K562 (cell line): ENCODE data around the gene ZMYND8. TPM values are rescaled to one million over a fixed set of nuclear protein-coding genes. Genes with fewer than 3 reads are reported as not detected.
A peak's percentile ranks its signal among the peaks of the same experiment; 100 is the strongest.

Source experiments
- ARID1B ChIP-seq: fragments of 450-650 bp; IDR thresholded peaks from 2 replicates; pipeline ENCODE4 v1.6.1; 2016; ENCODE audit warnings: antibody characterized with exemption, mild to moderate bottlenecking, inconsistent platforms
- REST ChIP-seq, 2 experiments: fragments of 450-650 bp; formaldehyde crosslinking in 1 of 2; IDR thresholded peaks; 2 replicates each; pipeline versions ENCODE4 v1.4.0 to v1.6.1; 2014 to 2020; ENCODE audit warnings: mild to moderate bottlenecking in 2 of 2, borderline replicate concordance in 1 of 2, low read depth in 1 of 2
- ZBTB11 ChIP-seq, 3 experiments: fragments of 200-800 bp in 1 of 3; fragments of 250-450 bp in 1 of 3; fragments of 450-650 bp in 1 of 3; sonication (Bioruptor Pico) in 1 of 3; sonication (Bioruptor generic) in 1 of 3; formaldehyde crosslinking in 1 of 3; IDR thresholded peaks; 2 replicates each; pipeline versions ENCODE4 v1.6.1 to v1.8.0; 2016 to 2022; ENCODE audit warnings: mild to moderate bottlenecking in 2 of 3, missing genetic modification characterization in 2 of 3, missing compliant biosample characterization in 1 of 3, moderate library complexity in 1 of 3
- polyA plus RNA-seq, 8 experiments: library from polyadenylated mRNA; depleted of rRNA in 4 of 8; stranded (reverse) in 5 of 8; unstranded in 3 of 8; fragments of >200 nt; fragmentation: Nextera tagmentation in 2 of 8; fragmentation: Illumina TruSeq in 1 of 8; extraction: Ambion mirVana in 2 of 8; extraction: Trizol in 1 of 8; gene quantifications; 2 replicates each; pipeline versions ENCODE4 v1.2.1 to v1.2.3, GENCODE V29; 2011 to 2014; ENCODE audit warnings: inconsistent platforms in 1 of 8, missing spikeins in 1 of 8
- total RNA-seq, 7 experiments: library from RNA; depleted of rRNA in 6 of 7; stranded (reverse); fragments of >200 nt in 6 of 7; fragmentation: Illumina TruSeq in 2 of 7; extraction: Trizol in 2 of 7; gene quantifications; 2 replicates each; pipeline versions ENCODE4 v1.2.1 to v1.2.3, GENCODE V29; 2011 to 2021; ENCODE audit warnings: low replicate concordance in 1 of 7

Gene ZMYND8
- total and polyA plus RNA-seq, 9 of the 15 experiments (the other 6 are each of a cell fraction or from before 2014, with no cell fraction given): 31.8 to 148 (median 71.9) TPM

- TF ChIP-seq REST (IDR thresholded peaks at IDR 0.05; ENCODE audit: borderline replicate concordance) (no peak), REST (CRISPR knock-in tag; IDR thresholded peaks at IDR 0.05; ENCODE audit: low read depth) (no peak), ARID1B (no peak), ZBTB11 (CRISPR knock-in tag; IDR thresholded peaks at IDR 0.05) (peak in 1 of 3 experiments; percentile 74; a peak in 2 of 6 replicates)
Measured at GRCh38 chr20:47228654-47229053, 127.8 kb downstream of the ZMYND8 start (continued).
